ENCODE results near the gene TSPEAR. TPM values are rescaled to one million over a fixed set of nuclear protein-coding genes. Genes with fewer than 3 reads are reported as not detected.

TSPEAR gene
- total RNA-seq, 4 donors from 2014 or later: not detected

DNA sequence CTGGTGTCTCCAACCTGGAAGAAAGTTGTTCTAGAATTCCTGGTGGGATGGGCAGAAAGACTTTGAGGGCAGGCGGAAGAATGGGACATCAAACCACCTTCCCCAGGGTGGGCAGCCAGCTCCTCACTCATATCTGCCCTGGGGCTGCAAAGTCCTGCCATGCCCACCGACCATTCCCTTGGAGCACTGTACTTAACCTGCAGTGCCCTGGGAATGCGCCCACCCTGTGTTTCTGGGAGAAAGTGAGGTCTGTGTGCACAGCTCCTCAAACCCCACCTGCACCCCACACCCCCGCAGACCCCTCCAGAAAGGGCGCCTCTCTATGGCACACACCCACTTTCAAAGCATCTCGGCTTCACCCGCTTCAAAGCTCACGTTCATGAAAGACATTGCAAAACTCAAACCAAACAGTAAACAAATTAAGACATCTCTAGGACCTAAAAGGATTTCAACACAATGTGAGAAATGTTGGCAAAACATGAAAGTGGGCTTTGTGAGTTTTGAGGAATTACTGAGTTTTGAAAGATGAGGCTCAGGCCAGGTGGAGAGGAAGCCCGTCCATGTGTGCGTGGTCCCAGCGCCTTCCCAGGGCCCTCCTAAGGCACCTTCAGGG, 196.5 kb downstream of the TSPEAR start:
- Histone ChIP-seq H3K4me1 (peaks cover 0 to 9% (median 3%) of the 10 kb centered on the region in 4 donors), H3K36me3 (no peaks in the 10 kb centered on the region), H3K4me3 (no peak overlapping the region), H3K27ac (no peak overlapping the region), H3K27me3 (peaks cover 0 to 25% of the 10 kb centered on the region in 2 donors), H3K9me3 (no peaks in the 10 kb centered on the region)
- no peak for DNase-seq (ENCODE audit: low spot score in 2 of 2)
- WGBS, 2 donors: 77 to 81% methylated on average over 11 of the region's 11 CpGs
- TF ChIP-seq EP300 (IDR thresholded peaks at IDR 0.05) (no peak), POLR2A (IDR thresholded peaks at IDR 0.05) (no peak)
- TF ChIP-seq, protein P1, sequence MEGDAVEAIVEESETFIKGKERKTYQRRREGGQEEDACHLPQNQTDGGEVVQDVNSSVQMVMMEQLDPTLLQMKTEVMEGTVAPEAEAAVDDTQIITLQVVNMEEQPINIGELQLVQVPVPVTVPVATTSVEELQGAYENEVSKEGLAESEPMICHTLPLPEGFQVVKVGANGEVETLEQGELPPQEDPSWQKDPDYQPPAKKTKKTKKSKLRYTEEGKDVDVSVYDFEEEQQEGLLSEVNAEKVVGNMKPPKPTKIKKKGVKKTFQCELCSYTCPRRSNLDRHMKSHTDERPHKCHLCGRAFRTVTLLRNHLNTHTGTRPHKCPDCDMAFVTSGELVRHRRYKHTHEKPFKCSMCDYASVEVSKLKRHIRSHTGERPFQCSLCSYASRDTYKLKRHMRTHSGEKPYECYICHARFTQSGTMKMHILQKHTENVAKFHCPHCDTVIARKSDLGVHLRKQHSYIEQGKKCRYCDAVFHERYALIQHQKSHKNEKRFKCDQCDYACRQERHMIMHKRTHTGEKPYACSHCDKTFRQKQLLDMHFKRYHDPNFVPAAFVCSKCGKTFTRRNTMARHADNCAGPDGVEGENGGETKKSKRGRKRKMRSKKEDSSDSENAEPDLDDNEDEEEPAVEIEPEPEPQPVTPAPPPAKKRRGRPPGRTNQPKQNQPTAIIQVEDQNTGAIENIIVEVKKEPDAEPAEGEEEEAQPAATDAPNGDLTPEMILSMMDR (IDR thresholded peaks at IDR 0.05): no peak

DNA sequence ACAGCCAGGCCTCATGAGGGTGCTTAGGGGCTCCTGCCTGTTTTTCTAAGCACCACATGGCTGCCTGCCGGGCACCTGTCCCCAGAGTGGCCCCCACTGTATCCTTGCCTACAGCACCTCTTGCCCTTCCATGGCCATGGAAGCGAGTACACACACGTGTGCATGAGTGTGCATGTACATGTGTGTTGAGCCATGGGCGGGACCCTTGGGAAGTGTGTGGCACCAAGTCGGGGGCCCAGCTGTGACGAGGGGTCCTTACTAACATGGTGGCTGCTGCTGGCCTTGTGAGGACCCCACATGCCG, 197.2 kb downstream of the TSPEAR start:
- Histone ChIP-seq H3K36me3 (no peaks in the 10 kb centered on the region), H3K9me3 (no peaks in the 10 kb centered on the region), H3K4me3 (no peak overlapping the region), H3K4me1 (peaks cover 0 to 9% (median 3%) of the 10 kb centered on the region in 4 donors), H3K27ac (no peak overlapping the region), H3K27me3 (peaks cover 0 to 32% of the 10 kb centered on the region in 2 donors)
- DNase-seq (ENCODE audit: low spot score in 2 of 2): no peak
- WGBS, 2 donors: 84 to 87% methylated on average over 6 of the region's 7 CpGs
- no peak for TF ChIP-seq EP300 (IDR thresholded peaks at IDR 0.05)
- no peak for TF ChIP-seq POLR2A (IDR thresholded peaks at IDR 0.05)
- TF ChIP-seq, protein P1 (IDR thresholded peaks at IDR 0.05): no peak

DNA sequence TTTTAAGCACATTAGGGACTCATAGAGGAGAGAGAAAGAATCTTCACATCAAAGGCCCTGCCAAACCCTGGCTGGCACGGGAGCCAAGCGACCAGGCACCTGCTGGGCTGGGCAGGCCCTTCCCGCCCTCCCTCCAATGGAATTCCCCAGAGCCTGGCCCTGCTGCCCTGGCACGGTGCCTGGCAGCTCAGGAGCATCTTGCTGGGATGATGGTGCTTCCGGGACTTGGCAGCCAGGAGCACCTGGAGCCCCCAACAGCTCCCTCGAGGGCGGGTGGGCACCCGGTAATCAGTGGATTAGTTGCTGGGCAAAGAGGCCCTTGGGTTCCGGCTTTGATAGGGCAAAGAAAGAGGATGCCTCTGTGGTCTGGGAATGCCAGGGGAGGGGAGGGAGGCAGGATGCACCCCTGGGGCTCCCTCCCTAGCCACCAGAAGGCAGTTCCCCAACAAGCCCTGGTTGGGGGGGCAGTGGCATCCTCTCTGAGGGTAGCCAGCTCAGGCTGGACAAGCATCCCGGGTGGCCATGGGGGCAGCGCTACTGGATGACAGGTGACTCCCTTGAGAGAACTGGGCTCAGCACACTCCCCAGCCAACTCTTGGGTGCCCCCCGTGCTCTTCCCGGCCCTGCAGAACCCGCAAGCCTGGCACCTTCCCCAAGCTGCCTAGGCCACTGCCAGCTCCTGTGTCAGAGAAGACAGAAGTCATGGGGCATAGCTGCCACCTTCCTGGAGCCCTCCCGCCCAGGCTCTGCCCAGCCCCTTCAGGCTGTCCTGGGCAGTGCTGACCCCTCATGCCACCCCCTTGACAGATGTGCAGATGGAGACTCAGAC, 197.8 kb downstream of the TSPEAR start:
- 77 to 79% methylated on average over 10 to 14 of the region's 15 CpGs for WGBS, 2 donors
- Histone ChIP-seq H3K27ac (no peak overlapping the region), H3K27me3 (peaks cover 0 to 37% of the 10 kb centered on the region in 2 donors), H3K4me3 (no peak overlapping the region), H3K9me3 (no peaks in the 10 kb centered on the region), H3K36me3 (no peaks in the 10 kb centered on the region), H3K4me1 (peaks cover 0 to 9% (median 3%) of the 10 kb centered on the region in 4 donors)
- TF ChIP-seq EP300 (IDR thresholded peaks at IDR 0.05) (no peak), POLR2A (IDR thresholded peaks at IDR 0.05) (no peak)
- TF ChIP-seq, protein P1 (IDR thresholded peaks at IDR 0.05): no peak
- no peak for DNase-seq (ENCODE audit: low spot score in 2 of 2)

DNA sequence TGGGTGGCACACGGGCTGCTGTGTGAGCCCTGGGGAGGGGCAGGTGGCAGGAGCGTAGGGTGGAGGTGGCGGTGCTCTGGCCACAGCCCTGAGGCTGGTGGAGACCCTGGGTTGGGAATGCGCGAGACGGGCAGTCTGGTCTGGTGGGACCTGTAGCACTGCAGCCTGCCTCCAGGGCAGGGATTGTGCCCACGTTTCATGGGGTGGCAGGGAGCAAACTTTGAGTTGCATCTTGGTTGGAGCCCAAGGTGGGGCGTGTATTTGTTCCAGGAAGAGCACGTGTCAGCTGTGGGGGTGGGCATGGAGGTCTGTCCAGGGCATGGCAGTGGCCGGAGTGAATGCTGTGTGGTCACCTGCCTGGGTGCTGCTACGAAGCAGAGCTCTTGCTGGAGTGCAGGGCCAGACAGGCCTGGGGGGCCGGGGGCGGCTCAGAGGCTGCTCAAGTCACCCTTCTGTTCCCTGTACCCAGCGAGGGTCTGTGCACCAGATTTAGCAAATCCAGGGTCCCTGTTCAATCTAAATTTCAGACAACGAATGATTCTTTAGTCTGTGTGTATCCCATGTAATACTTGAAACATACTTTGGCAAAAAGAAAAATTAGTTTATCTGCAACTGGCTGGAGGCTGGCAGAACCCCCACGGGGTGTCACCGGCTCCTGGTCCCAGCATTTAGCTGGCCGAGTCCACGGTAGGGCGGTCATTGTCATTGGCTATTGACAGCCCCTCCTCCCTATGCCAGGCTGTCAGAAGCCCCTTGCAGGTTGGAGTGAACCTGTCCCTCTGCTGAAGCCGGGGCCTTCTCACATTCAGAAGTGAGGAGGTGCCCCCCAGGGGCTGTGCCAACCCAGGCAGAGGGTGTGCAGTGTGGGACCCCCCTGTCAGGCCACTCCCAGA, 198.6 kb downstream of the TSPEAR start:
- no peaks in the 10 kb centered on the region for H3K36me3 ChIP-seq
- no peak overlapping the region for H3K4me3 ChIP-seq
- no peak overlapping the region for H3K27ac ChIP-seq
- 76% methylated on average over 20 to 21 of the region's 21 CpGs for WGBS, 2 donors
- peaks cover 0 to 9% (median 3%) of the 10 kb centered on the region in 4 donors for H3K4me1 ChIP-seq
- no peak for DNase-seq (ENCODE audit: low spot score in 2 of 2)
- peaks cover 0 to 37% of the 10 kb centered on the region in 2 donors for H3K27me3 ChIP-seq
- H3K9me3 ChIP-seq: no peaks in the 10 kb centered on the region
- TF ChIP-seq EP300 (IDR thresholded peaks at IDR 0.05): no peak
- TF ChIP-seq POLR2A (IDR thresholded peaks at IDR 0.05): no peak
- TF ChIP-seq, protein P1 (IDR thresholded peaks at IDR 0.05): no peak
